Transverse colon (tissue), 4 donors: ENCODE data around the gene JAZF1. TPM values are rescaled to one million over a fixed set of nuclear protein-coding genes. Genes with fewer than 3 reads are reported as not detected.
A peak's percentile ranks its signal among the peaks of the same experiment; 100 is the strongest.

Experiments used
- DNase-seq: peaks from one replicate; pipeline ENCODE4 v3.0.0-alpha.2; 2019
- H3K27ac ChIP-seq, 4 donors: fragments of 200-600 bp; sonication (generic); 2 replicates each; pipeline ENCODE4 v1.5.1; 2016 to 2018; ENCODE audit warnings: inconsistent platforms in 4 of 4
- H3K27me3 ChIP-seq: fragments of 200-600 bp; sonication (generic); 2 replicates; pipeline ENCODE4 v1.5.1; 2017; ENCODE audit warnings: inconsistent platforms
- H3K36me3 ChIP-seq, 4 donors: fragments of 200-600 bp; sonication (generic); 2 replicates each; pipeline ENCODE4 v1.5.1; 2017 to 2019; ENCODE audit warnings: inconsistent platforms in 4 of 4
- H3K4me1 ChIP-seq, 4 donors: fragments of 200-600 bp; sonication (generic); 2 replicates each; pipeline ENCODE4 v1.5.1; 2017 to 2020; ENCODE audit warnings: inconsistent platforms in 4 of 4
- H3K4me3 ChIP-seq, 4 donors: fragments of 200-600 bp; sonication (generic); 1 replicate in 1 of 4; 2 replicates in 3 of 4; pipeline versions ENCODE4 v1.5.1 to v1.6.1; 2017 to 2019; ENCODE audit warnings: inconsistent platforms in 4 of 4
- H3K9me3 ChIP-seq, 2 donors: fragments of 200-600 bp; sonication (generic); 2 replicates each; pipeline ENCODE4 v1.5.1; 2017 to 2019; ENCODE audit warnings: inconsistent platforms in 2 of 2
- EP300 ChIP-seq: sonication (generic); formaldehyde crosslinking; IDR thresholded peaks from one replicate; pipeline ENCODE4 v1.6.1; 2017; ENCODE audit warnings: antibody characterized with exemption, low read depth
- POLR2A ChIP-seq: fragments of 450-650 bp; IDR thresholded peaks from one replicate; pipeline ENCODE4 v1.6.1; 2016; ENCODE audit warnings: antibody characterized with exemption, mild to moderate bottlenecking, moderate library complexity
- POLR2AphosphoS5 ChIP-seq, 3 donors: sonication (generic); formaldehyde crosslinking; IDR thresholded peaks; one replicate each; pipeline ENCODE4 v1.6.1; 2016; ENCODE audit warnings: antibody characterized with exemption in 3 of 3
- WGBS, 2 donors: methylation state at CpG; one replicate each; pipeline ENCODE4 v1.1.5; 2018; ENCODE audit warnings: low coverage in 1 of 2; 5-methylcytosine and 5-hydroxymethylcytosine counted together
- in situ Hi-C, 4 donors: fragments of 200-750 bp; cut with MboI; loops; one replicate each; pipeline versions ENCODE4 v1.15.0 to v1.15.1; 2017; ENCODE audit warnings: low sequenced_read_pairs in 3 of 4, low pct_ligation_motif_present in 1 of 4, low pct_unique_long_range_greater_than_20kb in 1 of 4
- intact Hi-C: fragments of 100-400 bp; cut with DNase I; formaldehyde crosslinking; loops from one replicate; pipeline ENCODE4 v1.15.1; 2023; ENCODE audit warnings: low total_unique reads
- total RNA-seq, 4 donors: library from RNA; depleted of rRNA; stranded (reverse); fragments of >200 nt; gene quantifications; one replicate each; pipeline ENCODE4 v1.1.0, GENCODE V29; 2016
- TF ChIP-seq, protein P1 (sequence below), 5 experiments: fragments of 200-600 bp in 3 of 5; fragments of 450-650 bp in 2 of 5; sonication (generic) in 3 of 5; IDR thresholded peaks; 1 replicate in 2 of 5; 2 replicates in 3 of 5; pipeline ENCODE4 v1.5.1; 2016 to 2017; ENCODE audit warnings: antibody characterized with exemption in 5 of 5, inconsistent platforms in 3 of 5, mild to moderate bottlenecking in 2 of 5, moderate library complexity in 1 of 5

Gene JAZF1
- total RNA-seq, 4 donors from 2014 or later, result 11.0 to 12.2 (median 11.5) TPM

DNA sequence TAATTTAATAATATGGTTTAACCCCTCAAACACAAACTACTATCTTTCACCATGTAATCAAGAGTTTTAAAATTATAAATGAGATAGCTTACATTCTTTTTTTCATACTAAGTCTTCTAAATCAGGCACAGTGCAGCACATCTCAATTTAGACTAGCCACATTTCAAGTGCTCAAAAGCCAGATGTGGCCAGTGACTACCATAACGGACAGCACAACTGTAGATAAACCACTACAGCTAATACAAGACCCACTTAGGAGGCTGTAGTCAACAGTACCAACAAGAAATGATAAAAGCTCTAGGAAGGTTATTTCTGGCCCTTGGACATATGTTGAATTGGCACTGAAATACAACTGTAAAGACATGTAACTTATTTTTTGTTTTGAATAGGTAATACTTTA lies 65.3 kb downstream of the JAZF1 start:
- no peak for DNase-seq
- no peak overlapping the region for H3K27ac ChIP-seq
- in situ Hi-C loops (no loop called here), intact Hi-C loops (no loop called here)
- peaks cover 0 to 16% (median 2%) of the 10 kb centered on the region in 4 donors for H3K4me1 ChIP-seq
- H3K27me3 ChIP-seq, result no peaks in the 10 kb centered on the region
- TF ChIP-seq EP300 (no peak), POLR2A (no peak), POLR2AphosphoS5 (IDR thresholded peaks at IDR 0.05) (no peak)
- TF ChIP-seq, protein P1, sequence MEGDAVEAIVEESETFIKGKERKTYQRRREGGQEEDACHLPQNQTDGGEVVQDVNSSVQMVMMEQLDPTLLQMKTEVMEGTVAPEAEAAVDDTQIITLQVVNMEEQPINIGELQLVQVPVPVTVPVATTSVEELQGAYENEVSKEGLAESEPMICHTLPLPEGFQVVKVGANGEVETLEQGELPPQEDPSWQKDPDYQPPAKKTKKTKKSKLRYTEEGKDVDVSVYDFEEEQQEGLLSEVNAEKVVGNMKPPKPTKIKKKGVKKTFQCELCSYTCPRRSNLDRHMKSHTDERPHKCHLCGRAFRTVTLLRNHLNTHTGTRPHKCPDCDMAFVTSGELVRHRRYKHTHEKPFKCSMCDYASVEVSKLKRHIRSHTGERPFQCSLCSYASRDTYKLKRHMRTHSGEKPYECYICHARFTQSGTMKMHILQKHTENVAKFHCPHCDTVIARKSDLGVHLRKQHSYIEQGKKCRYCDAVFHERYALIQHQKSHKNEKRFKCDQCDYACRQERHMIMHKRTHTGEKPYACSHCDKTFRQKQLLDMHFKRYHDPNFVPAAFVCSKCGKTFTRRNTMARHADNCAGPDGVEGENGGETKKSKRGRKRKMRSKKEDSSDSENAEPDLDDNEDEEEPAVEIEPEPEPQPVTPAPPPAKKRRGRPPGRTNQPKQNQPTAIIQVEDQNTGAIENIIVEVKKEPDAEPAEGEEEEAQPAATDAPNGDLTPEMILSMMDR (IDR thresholded peaks at IDR 0.05), result no peak
- 85 to 100% methylated on average over 1 of the region's 1 CpG for WGBS, 2 donors
- no peak overlapping the region for H3K4me3 ChIP-seq
- H3K36me3 ChIP-seq, result no peaks in the 10 kb centered on the region
- no peaks in the 10 kb centered on the region for H3K9me3 ChIP-seq

DNA sequence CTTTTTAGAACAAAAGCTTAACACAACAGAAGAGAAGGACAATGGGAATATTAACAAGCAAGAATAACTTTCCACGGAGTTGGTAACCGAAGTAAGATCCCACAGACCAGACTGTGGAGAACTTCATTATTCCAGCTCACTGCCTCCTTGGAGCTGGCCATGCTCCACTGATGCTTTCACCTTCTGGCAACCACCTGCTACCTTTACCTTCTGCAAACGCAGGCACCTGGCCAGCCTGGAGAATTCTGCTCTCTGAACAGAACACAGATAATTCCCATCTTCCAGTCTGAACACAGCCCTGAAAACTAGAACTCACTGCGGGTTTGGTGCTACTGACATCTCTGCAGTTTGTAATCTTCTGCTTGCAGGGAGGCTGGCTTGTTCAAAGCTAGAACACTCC lies 66.5 kb downstream of the JAZF1 start:
- in situ Hi-C loops, result no loop called here
- Histone ChIP-seq H3K27me3 (no peaks in the 10 kb centered on the region), H3K4me3 (no peak overlapping the region), H3K9me3 (no peaks in the 10 kb centered on the region), H3K4me1 (peaks cover 0 to 16% (median 2%) of the 10 kb centered on the region in 4 donors), H3K36me3 (no peaks in the 10 kb centered on the region), H3K27ac (no peak overlapping the region)
- intact Hi-C loops, result no loop called here
- WGBS, 2 donors, result 88 to 90% methylated on average over 2 to 4 of the region's 4 CpGs
- TF ChIP-seq POLR2AphosphoS5 (IDR thresholded peaks at IDR 0.05) (no peak), EP300 (no peak), POLR2A (no peak)
- TF ChIP-seq, protein P1 (IDR thresholded peaks at IDR 0.05), result no peak
- DNase-seq, result no peak

DNA sequence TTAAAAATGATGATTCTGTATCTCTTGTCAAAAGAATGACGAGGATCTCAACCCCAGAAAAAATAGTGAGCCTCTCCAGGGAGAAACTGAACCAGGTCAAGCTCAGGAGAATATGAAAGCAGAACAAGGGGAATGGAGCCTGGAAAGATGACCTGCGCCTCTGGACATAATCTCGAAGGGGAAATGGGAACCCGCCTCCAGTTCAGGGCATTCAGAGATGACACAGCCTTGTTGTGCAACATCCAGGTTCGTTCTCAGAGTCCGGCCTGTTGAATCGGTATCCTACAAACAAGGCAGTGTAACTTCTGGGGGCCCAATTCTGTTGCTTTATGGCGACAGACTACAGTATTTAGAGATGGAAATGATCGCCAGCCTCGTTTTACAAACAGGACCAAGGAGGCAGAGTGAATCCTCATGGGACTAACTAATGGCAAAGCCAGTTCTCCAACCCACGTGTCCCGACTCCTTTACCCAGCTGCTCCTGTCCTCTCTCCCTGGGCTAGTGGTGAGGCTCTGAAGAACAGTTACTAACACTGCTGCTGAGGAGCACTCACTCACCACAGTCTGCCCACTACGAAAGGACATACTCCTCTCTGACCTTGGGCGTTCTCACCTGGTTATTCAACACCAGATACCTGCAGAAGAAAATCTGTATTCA lies 67.6 kb downstream of the JAZF1 start:
- intact Hi-C loops (no loop called here), in situ Hi-C loops (no loop called here)
- Histone ChIP-seq H3K36me3 (no peaks in the 10 kb centered on the region), H3K27me3 (no peaks in the 10 kb centered on the region), H3K4me3 (no peak overlapping the region), H3K9me3 (no peaks in the 10 kb centered on the region), H3K4me1 (peaks cover 0 to 21% (median 2%) of the 10 kb centered on the region in 4 donors), H3K27ac (peak overlapping the region in 1 of 4 donors; percentile 9)
- TF ChIP-seq, protein P1 (IDR thresholded peaks at IDR 0.05), result no peak
- TF ChIP-seq EP300 (no peak), POLR2AphosphoS5 (IDR thresholded peaks at IDR 0.05) (no peak), POLR2A (no peak)
- 73 to 85% methylated on average over 8 to 14 of the region's 14 CpGs for WGBS, 2 donors
- no peak for DNase-seq

DNA sequence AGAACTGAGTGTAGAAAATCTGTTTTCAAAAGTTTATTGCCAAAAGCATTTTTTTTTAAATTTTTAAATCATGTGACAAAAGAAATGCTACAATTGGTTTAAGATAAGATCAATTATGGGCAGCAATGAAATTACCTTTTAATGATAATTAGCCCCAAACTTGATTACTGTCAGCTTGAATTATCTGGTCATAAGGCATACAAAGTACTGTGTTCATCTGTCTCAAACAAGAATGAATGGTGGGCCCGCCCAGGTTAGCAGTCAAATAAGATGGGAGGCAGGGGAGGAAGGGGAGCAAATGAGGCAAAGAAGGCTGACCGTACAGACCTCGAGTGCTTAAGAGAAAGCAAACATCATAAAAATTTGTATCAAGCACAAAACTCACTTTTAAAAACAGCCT lies 68.1 kb downstream of the JAZF1 start:
- peak overlapping the region in 1 of 4 donors; percentile 9 for H3K27ac ChIP-seq

More for the DNA sequence above, 68.1 kb downstream of the JAZF1 start:
- Histone ChIP-seq H3K9me3 (no peaks in the 10 kb centered on the region), H3K4me1 (peaks cover 0 to 21% (median 2%) of the 10 kb centered on the region in 4 donors), H3K27me3 (no peaks in the 10 kb centered on the region), H3K4me3 (no peak overlapping the region), H3K36me3 (no peaks in the 10 kb centered on the region)
- intact Hi-C loops, result no loop called here
- WGBS, 2 donors, result 54 to 56% methylated on average over 3 of the region's 3 CpGs
- DNase-seq, result no peak
- TF ChIP-seq POLR2A, result no peak
- TF ChIP-seq, protein P1 (IDR thresholded peaks at IDR 0.05), result no peak
- no peak for TF ChIP-seq POLR2AphosphoS5 (IDR thresholded peaks at IDR 0.05)
- TF ChIP-seq EP300, result no peak
- in situ Hi-C loops, result no loop called here
